Liver (tissue), 9 donors: ENCODE results near the gene UBE2L3. TPM values are rescaled to one million over a fixed set of nuclear protein-coding genes. Genes with fewer than 3 reads are reported as not detected.

Experiments used
- DNase-seq: peaks from one replicate; pipeline ENCODE4 v3.0.0-alpha.2; 2017; ENCODE audit warnings: low spot score
- H3K27ac ChIP-seq, 2 donors: one replicate each; pipeline ENCODE4 v1.7.0; 2013; ENCODE audit warnings: inconsistent platforms in 2 of 2, low read length in 2 of 2, control low read depth in 1 of 2, low read depth in 1 of 2, mild to moderate bottlenecking in 1 of 2
- H3K27me3 ChIP-seq, 4 donors: one replicate each; pipeline versions ENCODE4 v1.6.1 to v1.7.0; 2013; ENCODE audit warnings: low read length in 3 of 4, inconsistent platforms in 1 of 4, mild to moderate bottlenecking in 1 of 4, moderate library complexity in 1 of 4; ENCODE audit not compliant: control insufficient read depth in 4 of 4, insufficient read depth in 4 of 4
- H3K36me3 ChIP-seq, 4 donors: one replicate each; pipeline versions ENCODE4 v1.6.1 to v1.7.0; 2013; ENCODE audit warnings: low read length in 3 of 4, mild to moderate bottlenecking in 3 of 4, low read depth in 1 of 4, moderate library complexity in 1 of 4; ENCODE audit not compliant: control insufficient read depth in 4 of 4, insufficient read depth in 3 of 4
- H3K4me1 ChIP-seq, 4 donors: one replicate each; pipeline versions ENCODE4 v1.6.1 to v1.7.0; 2013; ENCODE audit warnings: low read length in 3 of 4, mild to moderate bottlenecking in 3 of 4, moderate library complexity in 1 of 4; ENCODE audit not compliant: control insufficient read depth in 4 of 4, insufficient read depth in 4 of 4
- H3K4me3 ChIP-seq, 3 donors: one replicate each; pipeline versions ENCODE4 v1.6.1 to v1.7.0; 2013; ENCODE audit warnings: low read length in 3 of 3, control low read depth in 1 of 3, low read depth in 1 of 3, mild to moderate bottlenecking in 1 of 3
- H3K9ac ChIP-seq, 2 donors: one replicate each; pipeline ENCODE4 v1.7.0; 2013; ENCODE audit warnings: low read length in 2 of 2, mild to moderate bottlenecking in 2 of 2, moderate library complexity in 2 of 2, control low read depth in 1 of 2, low read depth in 1 of 2
- H3K9me3 ChIP-seq, 4 donors: one replicate each; pipeline versions ENCODE4 v1.6.1 to v1.7.0; 2013; ENCODE audit warnings: low read length in 3 of 4; ENCODE audit not compliant: control insufficient read depth in 4 of 4
- EGR1 ChIP-seq, 2 donors: IDR thresholded peaks; 2 replicates each; pipeline ENCODE4 v1.6.1; 2016 to 2018; ENCODE audit warnings: antibody characterized with exemption in 2 of 2, low read depth in 2 of 2
- FOXA1 ChIP-seq: IDR thresholded peaks from 2 replicates; pipeline ENCODE4 v1.6.1; 2016; ENCODE audit warnings: antibody characterized with exemption
- FOXA2 ChIP-seq: IDR thresholded peaks from 2 replicates; pipeline ENCODE4 v1.6.1; 2016; ENCODE audit warnings: antibody characterized with exemption
- GABPA ChIP-seq, 2 donors: IDR thresholded peaks in 1 of 2; conservative IDR thresholded peaks in 1 of 2; 2 replicates each; pipeline ENCODE4 v1.6.1; 2016; ENCODE audit warnings: antibody characterized with exemption in 2 of 2, mild to moderate bottlenecking in 1 of 2, moderate library complexity in 1 of 2
- HNF4A ChIP-seq, 2 donors: conservative IDR thresholded peaks; 2 replicates each; pipeline ENCODE4 v1.6.1; 2016; ENCODE audit warnings: antibody characterized with exemption in 2 of 2, mild to moderate bottlenecking in 2 of 2
- HNF4G ChIP-seq: IDR thresholded peaks from 2 replicates; pipeline ENCODE4 v1.6.1; 2016; ENCODE audit warnings: antibody characterized with exemption
- JUND ChIP-seq, 2 donors: IDR thresholded peaks; 2 replicates each; pipeline ENCODE4 v1.6.1; 2016; ENCODE audit warnings: antibody characterized with exemption in 2 of 2
- NR2F2 ChIP-seq: IDR thresholded peaks from 2 replicates; pipeline ENCODE4 v1.6.1; 2016; ENCODE audit warnings: antibody characterized with exemption
- RAD21 ChIP-seq, 2 donors: IDR thresholded peaks; 2 replicates each; pipeline ENCODE4 v1.6.1; 2016; ENCODE audit warnings: antibody characterized with exemption in 2 of 2, mild to moderate bottlenecking in 2 of 2
- RXRA ChIP-seq, 2 donors: IDR thresholded peaks; 2 replicates each; pipeline ENCODE4 v1.6.1; 2017 to 2018; ENCODE audit warnings: antibody characterized with exemption in 2 of 2, mild to moderate bottlenecking in 1 of 2
- SP1 ChIP-seq: IDR thresholded peaks from 2 replicates; pipeline ENCODE4 v1.6.1; 2018; ENCODE audit warnings: antibody characterized with exemption, mild to moderate bottlenecking
- YY1 ChIP-seq: IDR thresholded peaks from 2 replicates; pipeline ENCODE4 v1.6.1; 2016; ENCODE audit warnings: antibody characterized with exemption, mild to moderate bottlenecking
- WGBS: extraction: QIAGEN DNeasy Blood & Tissue Kit; methylation state at CpG from one replicate; pipeline ENCODE4 v1.1.7; 2013; 5-methylcytosine and 5-hydroxymethylcytosine counted together
- polyA plus RNA-seq, 2 donors: library from polyadenylated mRNA; stranded (reverse) in 1 of 2; unstranded in 1 of 2; fragments of 200-250 nt in 1 of 2; fragments of >200 nt in 1 of 2; fragmentation: Nextera tagmentation in 1 of 2; extraction: Ambion mirVana in 1 of 2; gene quantifications; one replicate each; pipeline versions ENCODE4 v1.2.1 to v1.2.3, GENCODE V29; 2013 to 2015
- total RNA-seq, 2 donors: library from RNA; depleted of rRNA; stranded (reverse); fragments of >200 nt; gene quantifications; one replicate each; pipeline ENCODE4 v1.2.3, GENCODE V29; 2014
- TF ChIP-seq, protein P1 (sequence below): fragments of 150-350 bp; IDR thresholded peaks from 2 replicates; pipeline ENCODE4 v1.5.1; 2017; ENCODE audit warnings: improper control_type of control experiment, low read depth, low read length; ENCODE audit not compliant: missing input control
- TF ChIP-seq, protein P2 (sequence below): IDR thresholded peaks from 2 replicates; pipeline ENCODE4 v1.6.1; 2016; ENCODE audit warnings: antibody characterized with exemption
- TF ChIP-seq, protein P3 (sequence below): IDR thresholded peaks from 2 replicates; pipeline ENCODE4 v1.6.1; 2016; ENCODE audit warnings: antibody characterized with exemption
- TF ChIP-seq, protein P4 (sequence below): IDR thresholded peaks from 2 replicates; pipeline ENCODE4 v1.6.1; 2016; ENCODE audit warnings: antibody characterized with exemption
- TF ChIP-seq, protein P5 (sequence below): IDR thresholded peaks from 2 replicates; pipeline ENCODE4 v1.6.1; 2016; ENCODE audit warnings: antibody characterized with exemption, mild to moderate bottlenecking
- donor health status: healthy.
- donor health status: healthy.
- donor health status: healthy.
- donor health status: healthy.
- donor health status: healthy.

UBE2L3 gene
- total and polyA plus RNA-seq, 4 donors, result 14.3 to 33.4 (median 19.8) TPM

DNA sequence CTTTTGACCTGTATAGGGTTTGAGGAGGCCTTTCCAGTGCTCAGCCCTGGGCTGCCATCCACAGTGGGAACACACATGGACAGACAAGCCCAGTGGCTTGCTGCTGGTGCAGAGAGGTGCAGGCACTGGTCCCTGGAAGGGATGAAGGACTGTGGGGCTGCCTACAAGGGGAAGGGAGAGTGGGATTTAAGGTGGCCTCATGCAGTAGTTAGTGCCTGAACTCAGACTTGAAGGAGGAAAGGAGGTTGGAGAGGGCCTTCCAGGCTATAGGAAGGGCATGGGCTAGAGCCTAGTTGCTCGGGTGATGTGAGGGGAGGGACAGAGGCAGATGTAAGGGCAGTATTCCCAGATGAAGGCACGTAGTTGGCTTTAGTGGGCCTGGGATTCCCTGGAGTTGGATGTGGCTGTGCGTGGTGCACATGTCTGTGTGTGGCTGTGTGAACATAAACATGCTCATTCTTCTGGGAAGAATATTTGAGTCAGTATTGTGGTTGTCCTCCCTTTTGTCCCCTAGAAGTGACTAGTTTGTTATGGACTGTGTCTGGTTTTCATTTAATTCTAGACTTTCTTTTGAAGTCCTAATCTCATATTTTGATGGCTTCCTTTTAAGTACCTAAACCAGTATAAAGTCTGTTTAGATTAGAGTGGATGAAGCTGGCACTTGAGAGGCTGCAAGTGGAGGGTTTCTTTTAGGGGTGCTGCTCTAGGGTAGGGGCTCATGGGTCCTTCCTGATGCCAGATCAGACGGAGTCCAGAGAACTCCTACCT lies 43.9 kb downstream of the UBE2L3 start (continued):
- TF ChIP-seq RAD21 (IDR thresholded peaks at IDR 0.05), result no peak
- TF ChIP-seq, protein P1, sequence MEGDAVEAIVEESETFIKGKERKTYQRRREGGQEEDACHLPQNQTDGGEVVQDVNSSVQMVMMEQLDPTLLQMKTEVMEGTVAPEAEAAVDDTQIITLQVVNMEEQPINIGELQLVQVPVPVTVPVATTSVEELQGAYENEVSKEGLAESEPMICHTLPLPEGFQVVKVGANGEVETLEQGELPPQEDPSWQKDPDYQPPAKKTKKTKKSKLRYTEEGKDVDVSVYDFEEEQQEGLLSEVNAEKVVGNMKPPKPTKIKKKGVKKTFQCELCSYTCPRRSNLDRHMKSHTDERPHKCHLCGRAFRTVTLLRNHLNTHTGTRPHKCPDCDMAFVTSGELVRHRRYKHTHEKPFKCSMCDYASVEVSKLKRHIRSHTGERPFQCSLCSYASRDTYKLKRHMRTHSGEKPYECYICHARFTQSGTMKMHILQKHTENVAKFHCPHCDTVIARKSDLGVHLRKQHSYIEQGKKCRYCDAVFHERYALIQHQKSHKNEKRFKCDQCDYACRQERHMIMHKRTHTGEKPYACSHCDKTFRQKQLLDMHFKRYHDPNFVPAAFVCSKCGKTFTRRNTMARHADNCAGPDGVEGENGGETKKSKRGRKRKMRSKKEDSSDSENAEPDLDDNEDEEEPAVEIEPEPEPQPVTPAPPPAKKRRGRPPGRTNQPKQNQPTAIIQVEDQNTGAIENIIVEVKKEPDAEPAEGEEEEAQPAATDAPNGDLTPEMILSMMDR, result no peak

DNA sequence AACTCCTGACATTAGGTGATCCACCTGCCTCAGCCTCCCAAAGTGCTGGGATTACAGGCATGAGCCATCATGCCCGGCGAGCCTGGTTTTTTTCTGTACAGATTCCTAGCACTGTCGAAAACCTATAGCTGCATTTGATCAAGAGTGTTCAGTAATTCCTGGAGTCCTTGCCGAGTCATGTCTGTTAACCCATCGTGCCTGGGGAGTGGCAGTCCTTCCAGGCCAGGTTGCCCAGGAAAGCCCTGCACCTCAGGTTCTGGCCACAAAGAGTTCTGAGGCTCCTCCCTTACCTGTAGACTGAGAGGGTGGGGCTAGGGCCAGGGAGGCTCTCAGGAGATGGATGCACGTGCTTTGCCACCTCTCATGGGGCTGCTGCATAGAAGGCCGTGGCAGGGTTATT lies 45.3 kb downstream of the UBE2L3 start:
- no peaks in the 10 kb centered on the region for H3K9me3 ChIP-seq
- no peaks in the 10 kb centered on the region for H3K4me1 ChIP-seq
- WGBS, result 95% methylated on average over 7 of the region's 7 CpGs

More for the DNA sequence above, 45.3 kb downstream of the UBE2L3 start:
- Histone ChIP-seq H3K27me3 (no peaks in the 10 kb centered on the region), H3K9ac (no peak overlapping the region), H3K4me3 (no peak overlapping the region), H3K36me3 (peaks cover 3 to 33% (median 22%) of the 10 kb centered on the region in 4 donors), H3K27ac (no peak overlapping the region)
- TF ChIP-seq NR2F2, result no peak
- TF ChIP-seq, protein P2, sequence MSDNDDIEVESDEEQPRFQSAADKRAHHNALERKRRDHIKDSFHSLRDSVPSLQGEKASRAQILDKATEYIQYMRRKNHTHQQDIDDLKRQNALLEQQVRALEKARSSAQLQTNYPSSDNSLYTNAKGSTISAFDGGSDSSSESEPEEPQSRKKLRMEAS, result no peak
- TF ChIP-seq JUND (IDR thresholded peaks at IDR 0.05), result no peak
- no peak for TF ChIP-seq RAD21 (IDR thresholded peaks at IDR 0.05)
- TF ChIP-seq, protein P3, sequence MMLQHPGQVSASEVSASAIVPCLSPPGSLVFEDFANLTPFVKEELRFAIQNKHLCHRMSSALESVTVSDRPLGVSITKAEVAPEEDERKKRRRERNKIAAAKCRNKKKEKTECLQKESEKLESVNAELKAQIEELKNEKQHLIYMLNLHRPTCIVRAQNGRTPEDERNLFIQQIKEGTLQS, result no peak
- TF ChIP-seq HNF4G, result no peak
- no peak for TF ChIP-seq FOXA2
- TF ChIP-seq, protein P4, sequence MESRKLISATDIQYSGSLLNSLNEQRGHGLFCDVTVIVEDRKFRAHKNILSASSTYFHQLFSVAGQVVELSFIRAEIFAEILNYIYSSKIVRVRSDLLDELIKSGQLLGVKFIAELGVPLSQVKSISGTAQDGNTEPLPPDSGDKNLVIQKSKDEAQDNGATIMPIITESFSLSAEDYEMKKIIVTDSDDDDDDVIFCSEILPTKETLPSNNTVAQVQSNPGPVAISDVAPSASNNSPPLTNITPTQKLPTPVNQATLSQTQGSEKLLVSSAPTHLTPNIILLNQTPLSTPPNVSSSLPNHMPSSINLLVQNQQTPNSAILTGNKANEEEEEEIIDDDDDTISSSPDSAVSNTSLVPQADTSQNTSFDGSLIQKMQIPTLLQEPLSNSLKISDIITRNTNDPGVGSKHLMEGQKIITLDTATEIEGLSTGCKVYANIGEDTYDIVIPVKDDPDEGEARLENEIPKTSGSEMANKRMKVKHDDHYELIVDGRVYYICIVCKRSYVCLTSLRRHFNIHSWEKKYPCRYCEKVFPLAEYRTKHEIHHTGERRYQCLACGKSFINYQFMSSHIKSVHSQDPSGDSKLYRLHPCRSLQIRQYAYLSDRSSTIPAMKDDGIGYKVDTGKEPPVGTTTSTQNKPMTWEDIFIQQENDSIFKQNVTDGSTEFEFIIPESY, result no peak
- no peak for TF ChIP-seq GABPA (IDR thresholded peaks at IDR 0.05 in 1 of 2, conservative IDR thresholded peaks at IDR 0.05 in 1 of 2)
- no peak for TF ChIP-seq RXRA (IDR thresholded peaks at IDR 0.05)
- no peak for TF ChIP-seq YY1
- TF ChIP-seq, protein P5, sequence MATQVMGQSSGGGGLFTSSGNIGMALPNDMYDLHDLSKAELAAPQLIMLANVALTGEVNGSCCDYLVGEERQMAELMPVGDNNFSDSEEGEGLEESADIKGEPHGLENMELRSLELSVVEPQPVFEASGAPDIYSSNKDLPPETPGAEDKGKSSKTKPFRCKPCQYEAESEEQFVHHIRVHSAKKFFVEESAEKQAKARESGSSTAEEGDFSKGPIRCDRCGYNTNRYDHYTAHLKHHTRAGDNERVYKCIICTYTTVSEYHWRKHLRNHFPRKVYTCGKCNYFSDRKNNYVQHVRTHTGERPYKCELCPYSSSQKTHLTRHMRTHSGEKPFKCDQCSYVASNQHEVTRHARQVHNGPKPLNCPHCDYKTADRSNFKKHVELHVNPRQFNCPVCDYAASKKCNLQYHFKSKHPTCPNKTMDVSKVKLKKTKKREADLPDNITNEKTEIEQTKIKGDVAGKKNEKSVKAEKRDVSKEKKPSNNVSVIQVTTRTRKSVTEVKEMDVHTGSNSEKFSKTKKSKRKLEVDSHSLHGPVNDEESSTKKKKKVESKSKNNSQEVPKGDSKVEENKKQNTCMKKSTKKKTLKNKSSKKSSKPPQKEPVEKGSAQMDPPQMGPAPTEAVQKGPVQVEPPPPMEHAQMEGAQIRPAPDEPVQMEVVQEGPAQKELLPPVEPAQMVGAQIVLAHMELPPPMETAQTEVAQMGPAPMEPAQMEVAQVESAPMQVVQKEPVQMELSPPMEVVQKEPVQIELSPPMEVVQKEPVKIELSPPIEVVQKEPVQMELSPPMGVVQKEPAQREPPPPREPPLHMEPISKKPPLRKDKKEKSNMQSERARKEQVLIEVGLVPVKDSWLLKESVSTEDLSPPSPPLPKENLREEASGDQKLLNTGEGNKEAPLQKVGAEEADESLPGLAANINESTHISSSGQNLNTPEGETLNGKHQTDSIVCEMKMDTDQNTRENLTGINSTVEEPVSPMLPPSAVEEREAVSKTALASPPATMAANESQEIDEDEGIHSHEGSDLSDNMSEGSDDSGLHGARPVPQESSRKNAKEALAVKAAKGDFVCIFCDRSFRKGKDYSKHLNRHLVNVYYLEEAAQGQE, result no peak
- TF ChIP-seq, protein P1, result no peak
- no peak for TF ChIP-seq SP1
- TF ChIP-seq EGR1 (IDR thresholded peaks at IDR 0.05; ENCODE audit: low read depth in 2 of 2), result no peak
- no peak for TF ChIP-seq FOXA1
- TF ChIP-seq HNF4A (conservative IDR thresholded peaks at IDR 0.05), result no peak
- no peak for DNase-seq
